Esophagus squamous epithelium (tissue), 4 donors: ENCODE measurements around the gene CRHR1.

Experiments
- POLR2A ChIP-seq, 4 donors: fragments of 450-650 bp; IDR thresholded peaks; one replicate each; pipeline ENCODE4 v1.6.1; 2017; ENCODE audit warnings: antibody characterized with exemption in 4 of 4, mild to moderate bottlenecking in 4 of 4, moderate library complexity in 3 of 4
- TF ChIP-seq, protein P1 (sequence below), 6 experiments: fragments of 450-650 bp in 4 of 6; fragments of 200-600 bp in 2 of 6; sonication (generic) in 2 of 6; IDR thresholded peaks; one replicate each; pipeline ENCODE4 v1.5.1; 2016 to 2019; ENCODE audit warnings: antibody characterized with exemption in 6 of 6, mild to moderate bottlenecking in 4 of 6, moderate library complexity in 4 of 6

- TF ChIP-seq, protein P1, sequence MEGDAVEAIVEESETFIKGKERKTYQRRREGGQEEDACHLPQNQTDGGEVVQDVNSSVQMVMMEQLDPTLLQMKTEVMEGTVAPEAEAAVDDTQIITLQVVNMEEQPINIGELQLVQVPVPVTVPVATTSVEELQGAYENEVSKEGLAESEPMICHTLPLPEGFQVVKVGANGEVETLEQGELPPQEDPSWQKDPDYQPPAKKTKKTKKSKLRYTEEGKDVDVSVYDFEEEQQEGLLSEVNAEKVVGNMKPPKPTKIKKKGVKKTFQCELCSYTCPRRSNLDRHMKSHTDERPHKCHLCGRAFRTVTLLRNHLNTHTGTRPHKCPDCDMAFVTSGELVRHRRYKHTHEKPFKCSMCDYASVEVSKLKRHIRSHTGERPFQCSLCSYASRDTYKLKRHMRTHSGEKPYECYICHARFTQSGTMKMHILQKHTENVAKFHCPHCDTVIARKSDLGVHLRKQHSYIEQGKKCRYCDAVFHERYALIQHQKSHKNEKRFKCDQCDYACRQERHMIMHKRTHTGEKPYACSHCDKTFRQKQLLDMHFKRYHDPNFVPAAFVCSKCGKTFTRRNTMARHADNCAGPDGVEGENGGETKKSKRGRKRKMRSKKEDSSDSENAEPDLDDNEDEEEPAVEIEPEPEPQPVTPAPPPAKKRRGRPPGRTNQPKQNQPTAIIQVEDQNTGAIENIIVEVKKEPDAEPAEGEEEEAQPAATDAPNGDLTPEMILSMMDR (IDR thresholded peaks at IDR 0.05) = no peak
- no peak for TF ChIP-seq POLR2A (IDR thresholded peaks at IDR 0.05)
These were observed 59.6 kb downstream of the CRHR1 start for GRCh38 chr17:45843722-45844121.
